SK-N-SH treated with all-trans-retinoic acid at 6 μM for 48 hours (cell line): ENCODE data around the gene NOX4.
"Not testable (repeated sequence)": the region's sequence is repeated elsewhere in the genome, so short reads cannot be mapped to it uniquely, and the experiment has no call there.

ENCODE experiments used
- ATAC-seq: fragments of 200-7000 bp; cut with Tn5 transposase; 3 replicates; pipeline ENCODE4 v1.9.1; 2020; ENCODE audit warnings: mild to moderate bottlenecking, moderate library complexity
- ARNTL ChIP-seq: fragments of 450-650 bp; formaldehyde crosslinking; IDR thresholded peaks from 2 replicates; pipeline ENCODE4 v1.5.0; 2020; ENCODE audit warnings: low read depth, mild to moderate bottlenecking, moderate library complexity, borderline replicate concordance
- BACH2 ChIP-seq: fragments of 250-450 bp; sonication (Bioruptor Pico); IDR thresholded peaks from 2 replicates; pipeline ENCODE4 v1.9.0; 2021; ENCODE audit warnings: mild to moderate bottlenecking, borderline replicate concordance
- CREB5 ChIP-seq: fragments of 250-450 bp; sonication (Bioruptor Pico); IDR thresholded peaks from 2 replicates; pipeline ENCODE4 v1.5.1; 2020; ENCODE audit warnings: low read depth, mild to moderate bottlenecking, moderate library complexity
- CSDC2 ChIP-seq: fragments of 250-450 bp; sonication (Bioruptor Pico); IDR thresholded peaks from 2 replicates; pipeline ENCODE4 v1.5.0; 2020; ENCODE audit warnings: mild to moderate bottlenecking, moderate library complexity
- ESRRG ChIP-seq: fragments of 250-450 bp; sonication (Bioruptor Pico); IDR thresholded peaks from 2 replicates; pipeline ENCODE4 v1.6.1; 2021; ENCODE audit warnings: mild to moderate bottlenecking
- GLIS3 ChIP-seq: fragments of 250-450 bp; sonication (Bioruptor Pico); IDR thresholded peaks from 2 replicates; pipeline ENCODE4 v1.5.0; 2020; ENCODE audit warnings: mild to moderate bottlenecking, moderate library complexity
- ISL1 ChIP-seq: fragments of 250-450 bp; sonication (Bioruptor Pico); IDR thresholded peaks from 2 replicates; pipeline ENCODE4 v2.1.2; 2022; ENCODE audit warnings: mild to moderate bottlenecking, moderate library complexity
- OSR1 ChIP-seq: fragments of 250-450 bp; sonication (Bioruptor Pico); IDR thresholded peaks from 2 replicates; pipeline ENCODE4 v1.8.0; 2022; ENCODE audit warnings: moderate library complexity, mild to moderate bottlenecking, inconsistent platforms
- PATZ1 ChIP-seq: fragments of 250-450 bp; sonication (Bioruptor Pico); IDR thresholded peaks from 2 replicates; pipeline ENCODE4 v1.8.0; 2020; ENCODE audit warnings: mild to moderate bottlenecking, moderate library complexity, borderline replicate concordance
- PPARA ChIP-seq: fragments of 250-450 bp; sonication (Bioruptor Pico); IDR thresholded peaks from 2 replicates; pipeline ENCODE4 v1.5.0; 2020; ENCODE audit warnings: mild to moderate bottlenecking, borderline replicate concordance
- RARB ChIP-seq: fragments of 250-450 bp; sonication (Bioruptor Pico); IDR thresholded peaks from 2 replicates; pipeline ENCODE4 v1.8.0; 2021; ENCODE audit warnings: mild to moderate bottlenecking, moderate library complexity
- SNAI2 ChIP-seq: fragments of 250-450 bp; sonication (Bioruptor Pico); IDR thresholded peaks from 2 replicates; pipeline ENCODE4 v1.5.0; 2020; ENCODE audit warnings: mild to moderate bottlenecking, moderate library complexity
- TOX ChIP-seq: fragments of 250-450 bp; sonication (Bioruptor Pico); IDR thresholded peaks from 2 replicates; pipeline ENCODE4 v1.8.0; 2021; ENCODE audit warnings: mild to moderate bottlenecking, moderate library complexity, borderline replicate concordance
- ZC3H10 ChIP-seq: fragments of 250-450 bp; sonication (Bioruptor Pico); IDR thresholded peaks from 2 replicates; pipeline ENCODE4 v1.5.1; 2021; ENCODE audit warnings: mild to moderate bottlenecking, moderate library complexity
- ZFP3 ChIP-seq: fragments of 250-450 bp; sonication (Bioruptor Pico); IDR thresholded peaks from 2 replicates; pipeline ENCODE4 v1.5.0; 2020; ENCODE audit warnings: mild to moderate bottlenecking, moderate library complexity
- ZFP30 ChIP-seq: fragments of 450-650 bp; formaldehyde crosslinking; IDR thresholded peaks from 2 replicates; pipeline ENCODE4 v1.5.0; 2022; ENCODE audit warnings: mild to moderate bottlenecking, moderate library complexity
- ZNF565 ChIP-seq: fragments of 450-650 bp; formaldehyde crosslinking; conservative IDR thresholded peaks from 2 replicates; pipeline ENCODE4 v1.5.0; 2020; ENCODE audit warnings: low read depth, mild to moderate bottlenecking, moderate library complexity
- TF ChIP-seq, protein P1 (sequence below): fragments of 250-450 bp; sonication (Bioruptor Pico); IDR thresholded peaks from 2 replicates; pipeline ENCODE4 v1.5.1; 2021; ENCODE audit warnings: mild to moderate bottlenecking, moderate library complexity
- TF ChIP-seq, protein P2 (sequence below): fragments of 250-450 bp; sonication (Bioruptor Pico); IDR thresholded peaks from 2 replicates; pipeline ENCODE4 v1.8.0; 2021; ENCODE audit warnings: low read depth, mild to moderate bottlenecking, moderate library complexity, borderline replicate concordance

Gene NOX4

DNA sequence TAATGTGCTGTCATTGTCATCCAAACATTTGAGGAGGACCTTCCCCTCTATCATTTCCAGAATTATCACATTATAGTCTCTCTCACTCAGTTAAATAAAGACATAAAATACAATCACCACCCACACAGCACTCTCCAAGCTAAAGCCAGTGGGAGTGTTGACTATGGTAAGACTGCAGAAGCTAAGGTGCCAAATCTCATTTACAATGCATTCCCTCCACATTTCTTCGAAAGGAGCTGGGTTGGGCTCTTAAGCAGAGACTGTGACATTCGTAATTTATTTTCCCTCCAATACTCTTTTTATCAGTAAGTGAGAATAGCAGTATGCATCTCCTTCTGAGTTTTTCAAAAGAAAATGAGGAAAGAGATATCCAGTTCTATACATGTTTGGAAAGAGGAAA is 74.2 kb downstream of the NOX4 start:
- TF ChIP-seq ISL1 (CRISPR knock-in tag) (no peak), ZC3H10 (CRISPR knock-in tag) (no peak), ARNTL (CRISPR knock-in tag) (no peak), ZFP3 (CRISPR knock-in tag) (no peak), CREB5 (CRISPR knock-in tag) (no peak), ESRRG (CRISPR knock-in tag) (no peak), OSR1 (CRISPR knock-in tag) (no peak), ZNF565 (no peak), BACH2 (no peak)
- TF ChIP-seq, protein P1, sequence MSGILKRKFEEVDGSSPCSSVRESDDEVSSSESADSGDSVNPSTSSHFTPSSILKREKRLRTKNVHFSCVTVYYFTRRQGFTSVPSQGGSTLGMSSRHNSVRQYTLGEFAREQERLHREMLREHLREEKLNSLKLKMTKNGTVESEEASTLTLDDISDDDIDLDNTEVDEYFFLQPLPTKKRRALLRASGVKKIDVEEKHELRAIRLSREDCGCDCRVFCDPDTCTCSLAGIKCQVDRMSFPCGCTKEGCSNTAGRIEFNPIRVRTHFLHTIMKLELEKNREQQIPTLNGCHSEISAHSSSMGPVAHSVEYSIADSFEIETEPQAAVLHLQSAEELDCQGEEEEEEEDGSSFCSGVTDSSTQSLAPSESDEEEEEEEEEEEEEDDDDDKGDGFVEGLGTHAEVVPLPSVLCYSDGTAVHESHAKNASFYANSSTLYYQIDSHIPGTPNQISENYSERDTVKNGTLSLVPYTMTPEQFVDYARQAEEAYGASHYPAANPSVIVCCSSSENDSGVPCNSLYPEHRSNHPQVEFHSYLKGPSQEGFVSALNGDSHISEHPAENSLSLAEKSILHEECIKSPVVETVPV (CRISPR knock-in tag), result no peak
- TF ChIP-seq, protein P2, sequence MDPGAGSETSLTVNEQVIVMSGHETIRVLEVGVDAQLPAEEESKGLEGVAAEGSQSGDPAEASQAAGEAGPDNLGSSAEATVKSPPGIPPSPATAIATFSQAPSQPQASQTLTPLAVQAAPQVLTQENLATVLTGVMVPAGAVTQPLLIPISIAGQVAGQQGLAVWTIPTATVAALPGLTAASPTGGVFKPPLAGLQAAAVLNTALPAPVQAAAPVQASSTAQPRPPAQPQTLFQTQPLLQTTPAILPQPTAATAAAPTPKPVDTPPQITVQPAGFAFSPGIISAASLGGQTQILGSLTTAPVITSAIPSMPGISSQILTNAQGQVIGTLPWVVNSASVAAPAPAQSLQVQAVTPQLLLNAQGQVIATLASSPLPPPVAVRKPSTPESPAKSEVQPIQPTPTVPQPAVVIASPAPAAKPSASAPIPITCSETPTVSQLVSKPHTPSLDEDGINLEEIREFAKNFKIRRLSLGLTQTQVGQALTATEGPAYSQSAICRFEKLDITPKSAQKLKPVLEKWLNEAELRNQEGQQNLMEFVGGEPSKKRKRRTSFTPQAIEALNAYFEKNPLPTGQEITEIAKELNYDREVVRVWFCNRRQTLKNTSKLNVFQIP (CRISPR knock-in tag), result no peak
- ATAC-seq, result no peak

GRCh38 chr11:89411112-89411511 is 80.1 kb downstream of the NOX4 start:
- not testable (repeated sequence) for ATAC-seq

DNA sequence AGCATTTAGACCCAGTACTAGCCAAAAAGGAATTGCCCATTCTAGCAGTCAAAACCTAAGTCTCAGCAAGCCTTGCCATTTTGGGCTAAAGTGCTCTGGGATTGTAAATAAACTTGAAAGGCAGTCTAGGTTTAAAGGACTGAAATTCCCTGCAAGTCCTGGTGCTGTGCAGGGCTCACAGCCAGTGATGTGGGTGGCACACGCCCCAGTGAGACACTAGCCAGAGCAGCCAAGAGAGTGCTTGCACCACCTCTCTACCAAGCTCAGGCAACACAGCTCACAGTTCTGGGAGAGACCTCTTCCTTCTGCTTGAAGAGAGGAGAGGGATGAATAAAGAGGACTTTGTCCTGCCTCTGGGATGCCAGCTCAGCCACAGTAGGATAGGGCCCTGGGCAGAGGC is 80.5 kb downstream of the NOX4 start:
- not testable (repeated sequence) for ATAC-seq

DNA sequence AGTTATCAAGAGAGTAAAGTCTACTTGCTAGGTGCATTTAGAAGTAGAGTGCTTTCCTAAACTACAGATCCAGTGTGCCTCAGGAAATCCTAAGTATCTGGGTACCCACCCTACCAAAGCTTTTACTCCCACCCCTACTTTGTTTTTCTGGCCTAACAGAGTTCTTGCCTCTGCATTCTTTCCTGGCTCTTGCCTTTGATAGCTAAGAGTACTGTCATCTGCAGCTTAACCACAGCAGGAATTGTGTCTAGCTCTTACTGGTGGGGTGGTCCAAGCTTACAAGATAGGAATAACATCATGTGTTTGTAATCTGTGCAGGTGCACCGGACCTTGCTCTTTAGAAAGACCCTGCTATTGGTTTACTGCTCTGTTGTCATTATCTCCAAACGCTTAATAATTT is 82.7 kb downstream of the NOX4 start:
- ATAC-seq, result not testable (repeated sequence)

DNA sequence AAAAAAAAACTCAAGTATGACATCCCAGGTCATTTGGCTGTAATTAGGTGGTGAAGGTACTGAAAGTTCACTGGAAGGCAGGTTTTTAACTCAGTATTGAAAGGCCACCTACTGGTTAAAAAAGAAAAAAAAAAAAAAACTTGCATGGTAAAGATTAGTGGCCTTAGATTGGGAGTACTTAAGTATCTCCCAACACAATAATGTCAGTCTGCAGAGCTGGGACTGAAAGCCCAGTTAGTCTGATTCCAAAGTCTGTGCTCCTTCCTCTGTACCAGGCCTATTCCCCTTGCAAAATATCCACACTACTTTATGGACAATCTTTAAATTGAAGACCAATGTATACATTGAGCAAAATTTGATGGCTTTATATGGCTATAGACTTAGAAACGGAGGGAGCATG is 85.5 kb downstream of the NOX4 start:
- peak; percentile 83 for ATAC-seq
- TF ChIP-seq, protein P1 (CRISPR knock-in tag), result no peak
- TF ChIP-seq RARB (CRISPR knock-in tag), result no peak
- no peak for TF ChIP-seq ZNF565
- no peak for TF ChIP-seq PPARA (CRISPR knock-in tag)
- no peak for TF ChIP-seq CREB5 (CRISPR knock-in tag)
- no peak for TF ChIP-seq SNAI2 (CRISPR knock-in tag)
- no peak for TF ChIP-seq GLIS3
- TF ChIP-seq, protein P2 (CRISPR knock-in tag), result no peak
- no peak for TF ChIP-seq BACH2
- no peak for TF ChIP-seq CSDC2 (CRISPR knock-in tag)
- TF ChIP-seq ZFP3 (CRISPR knock-in tag), result no peak
- TF ChIP-seq PATZ1 (CRISPR knock-in tag), result no peak
- TF ChIP-seq ZFP30 (CRISPR knock-in tag), result no peak
- TF ChIP-seq ZC3H10 (CRISPR knock-in tag), result no peak
- no peak for TF ChIP-seq TOX
- no peak for TF ChIP-seq OSR1 (CRISPR knock-in tag)
- no peak for TF ChIP-seq ISL1 (CRISPR knock-in tag)
- no peak for TF ChIP-seq ESRRG (CRISPR knock-in tag)
- TF ChIP-seq ARNTL (CRISPR knock-in tag), result no peak

DNA sequence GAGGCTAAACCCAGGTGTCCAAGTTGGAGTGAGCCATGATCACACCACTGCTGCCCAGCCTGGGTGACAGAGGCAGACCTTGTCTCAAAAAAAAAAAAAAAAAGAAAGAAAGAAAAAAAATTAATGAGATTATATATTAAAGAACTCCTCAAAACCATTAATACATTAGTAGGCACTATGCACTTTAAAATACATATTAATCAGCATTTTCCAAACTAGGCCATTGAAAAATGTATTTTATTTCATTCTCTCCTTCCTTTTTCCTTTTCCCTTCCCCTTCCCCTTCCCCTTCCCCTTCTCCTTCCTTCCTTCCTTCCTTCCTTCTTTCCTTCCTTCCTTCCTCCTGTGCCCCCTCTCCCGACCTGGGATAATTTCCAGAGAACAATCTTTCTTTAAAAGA is 99.5 kb downstream of the NOX4 start:
- not testable (repeated sequence) for ATAC-seq

- ATAC-seq, result not testable (repeated sequence)
These were observed 103.7 kb downstream of the NOX4 start for GRCh38 chr11:89387501-89387900.

DNA sequence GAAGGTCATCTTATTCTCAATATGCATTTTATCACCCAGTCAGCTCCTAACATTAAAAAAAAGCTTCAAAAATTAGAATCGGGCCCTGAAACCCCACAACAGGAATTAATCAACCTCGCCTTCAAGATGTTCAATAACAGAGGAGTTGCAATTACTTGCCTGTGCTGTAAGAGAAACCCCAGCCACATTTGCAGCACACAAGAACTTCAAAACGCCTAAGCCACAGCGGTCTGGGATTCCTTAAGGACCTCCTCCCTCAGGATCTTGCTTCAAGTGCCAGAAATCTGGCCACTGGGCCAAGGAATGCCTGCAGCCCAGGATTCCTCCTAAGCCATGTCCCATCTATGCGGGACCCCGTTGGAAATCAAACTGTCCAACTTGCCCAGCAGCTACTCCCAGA is 108.2 kb downstream of the NOX4 start:
- ATAC-seq, result not testable (repeated sequence)
